A673 (cell line): ENCODE data around the gene ABCA9.

ENCODE experiments used
- EZH2 ChIP-seq: fragments of 200-600 bp; sonication (generic); IDR thresholded peaks from 2 replicates; pipeline ENCODE4 v1.6.1; 2017; ENCODE audit warnings: borderline replicate concordance, low read depth, mild to moderate bottlenecking, mixed read lengths, antibody characterized with exemption, low read length; ENCODE audit not compliant: poor library complexity, severe bottlenecking
- TF ChIP-seq, protein P1 (sequence below): fragments of 300-800, 200-600 bp; sonication (generic); conservative IDR thresholded peaks from 2 replicates; pipeline ENCODE4 v1.5.1; 2017; ENCODE audit warnings: low read depth, mild to moderate bottlenecking, antibody characterized with exemption, low read length, moderate library complexity, mixed read lengths

- no peak for TF ChIP-seq EZH2
- TF ChIP-seq, protein P1, sequence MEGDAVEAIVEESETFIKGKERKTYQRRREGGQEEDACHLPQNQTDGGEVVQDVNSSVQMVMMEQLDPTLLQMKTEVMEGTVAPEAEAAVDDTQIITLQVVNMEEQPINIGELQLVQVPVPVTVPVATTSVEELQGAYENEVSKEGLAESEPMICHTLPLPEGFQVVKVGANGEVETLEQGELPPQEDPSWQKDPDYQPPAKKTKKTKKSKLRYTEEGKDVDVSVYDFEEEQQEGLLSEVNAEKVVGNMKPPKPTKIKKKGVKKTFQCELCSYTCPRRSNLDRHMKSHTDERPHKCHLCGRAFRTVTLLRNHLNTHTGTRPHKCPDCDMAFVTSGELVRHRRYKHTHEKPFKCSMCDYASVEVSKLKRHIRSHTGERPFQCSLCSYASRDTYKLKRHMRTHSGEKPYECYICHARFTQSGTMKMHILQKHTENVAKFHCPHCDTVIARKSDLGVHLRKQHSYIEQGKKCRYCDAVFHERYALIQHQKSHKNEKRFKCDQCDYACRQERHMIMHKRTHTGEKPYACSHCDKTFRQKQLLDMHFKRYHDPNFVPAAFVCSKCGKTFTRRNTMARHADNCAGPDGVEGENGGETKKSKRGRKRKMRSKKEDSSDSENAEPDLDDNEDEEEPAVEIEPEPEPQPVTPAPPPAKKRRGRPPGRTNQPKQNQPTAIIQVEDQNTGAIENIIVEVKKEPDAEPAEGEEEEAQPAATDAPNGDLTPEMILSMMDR, result no peak
Measured at GRCh38 chr17:69075823-69076222, 15.1 kb upstream of the ABCA9 start.
